Neuronal stem cell (in vitro differentiated cells): Measurements from ENCODE around the gene COL16A1.

Source experiments
- DNase-seq: peaks from one replicate; pipeline ENCODE4 v3.0.0-alpha.2; 2013; ENCODE audit warnings: low spot score
- H2AFZ ChIP-seq: one replicate; pipeline ENCODE4 v1.6.1; 2013; ENCODE audit warnings: mild to moderate bottlenecking, low read length, inconsistent platforms
- H2AK5ac ChIP-seq: 2 replicates; pipeline ENCODE4 v1.6.1; 2013; ENCODE audit warnings: low read depth, mild to moderate bottlenecking, inconsistent platforms, low read length, moderate library complexity, mixed read lengths
- H2BK120ac ChIP-seq: 2 replicates; pipeline ENCODE4 v1.6.1; 2013; ENCODE audit warnings: low read depth, mild to moderate bottlenecking, inconsistent platforms, low read length, moderate library complexity, mixed read lengths
- H2BK12ac ChIP-seq: one replicate; pipeline ENCODE4 v1.6.1; 2013; ENCODE audit warnings: low read length, inconsistent platforms
- H2BK15ac ChIP-seq: 2 replicates; pipeline ENCODE4 v1.6.1; 2013; ENCODE audit warnings: mild to moderate bottlenecking, low read length, inconsistent platforms, mixed read lengths
- H2BK5ac ChIP-seq: one replicate; pipeline ENCODE4 v1.6.1; 2013; ENCODE audit warnings: inconsistent platforms, mild to moderate bottlenecking, low read length, moderate library complexity
- H3K14ac ChIP-seq: one replicate; pipeline ENCODE4 v1.6.1; 2013; ENCODE audit warnings: low read length, inconsistent platforms
- H3K18ac ChIP-seq: 2 replicates; pipeline ENCODE4 v1.6.1; 2013; ENCODE audit warnings: low read length, inconsistent platforms
- H3K23ac ChIP-seq: 2 replicates; pipeline ENCODE4 v1.6.1; 2013; ENCODE audit warnings: low read depth, mild to moderate bottlenecking, mixed read lengths, low read length, inconsistent platforms; ENCODE audit not compliant: poor library complexity
- H3K27ac ChIP-seq: replicated peaks from 3 replicates; pipeline ENCODE4 v1.5.1; 2013; ENCODE audit warnings: low read length, inconsistent platforms
- H3K27me3 ChIP-seq, 3 experiments: 2 replicates each; pipeline ENCODE4 v1.6.1; 2013; ENCODE audit warnings: low read length in 3 of 3, mild to moderate bottlenecking in 2 of 3, inconsistent platforms in 1 of 3, low read depth in 1 of 3, mixed read lengths in 1 of 3, moderate library complexity in 1 of 3; ENCODE audit not compliant: control insufficient read depth in 3 of 3, insufficient read depth in 3 of 3
- H3K36me3 ChIP-seq, 2 donors: replicated peaks in 1 of 2; 2 replicates each; pipeline ENCODE4 v1.6.1; 2013; ENCODE audit warnings: low read length in 2 of 2; ENCODE audit not compliant: control insufficient read depth in 2 of 2, insufficient read depth in 2 of 2
- H3K4ac ChIP-seq: 2 replicates; pipeline ENCODE4 v1.6.1; 2013; ENCODE audit warnings: inconsistent platforms, mild to moderate bottlenecking, low read length, moderate library complexity
- H3K4me1 ChIP-seq, 2 donors: 1 replicate in 1 of 2; 2 replicates in 1 of 2; pipeline ENCODE4 v1.6.1; 2013; ENCODE audit warnings: low read length in 2 of 2, low read depth in 1 of 2; ENCODE audit not compliant: control insufficient read depth in 2 of 2, insufficient read depth in 1 of 2
- H3K4me2 ChIP-seq: one replicate; pipeline ENCODE4 v1.6.1; 2013; ENCODE audit warnings: mild to moderate bottlenecking, low read length, inconsistent platforms; ENCODE audit not compliant: insufficient read depth, poor library complexity, severe bottlenecking
- H3K4me3 ChIP-seq, 2 donors: 2 replicates each; pipeline ENCODE4 v1.5.1; 2013; ENCODE audit warnings: low read length in 2 of 2, mild to moderate bottlenecking in 2 of 2, inconsistent platforms in 1 of 2, moderate library complexity in 1 of 2
- H3K79me1 ChIP-seq: one replicate; pipeline ENCODE4 v1.6.1; 2013; ENCODE audit warnings: low read depth, mild to moderate bottlenecking, inconsistent platforms, low read length, moderate library complexity
- H3K9ac ChIP-seq: one replicate; pipeline ENCODE4 v1.6.1; 2013; ENCODE audit warnings: mild to moderate bottlenecking, low read depth, low read length, inconsistent platforms; ENCODE audit not compliant: poor library complexity
- H3K9me3 ChIP-seq, 2 donors: replicated peaks in 1 of 2; 2 replicates each; pipeline versions ENCODE3 to v1.6.1; 2013; ENCODE audit warnings: low read length in 2 of 2, mild to moderate bottlenecking in 2 of 2, inconsistent platforms in 1 of 2, low read depth in 1 of 2, mixed read lengths in 1 of 2, moderate library complexity in 1 of 2; ENCODE audit not compliant: control insufficient read depth in 2 of 2, insufficient read depth in 1 of 2
- H4K8ac ChIP-seq: one replicate; pipeline ENCODE4 v1.6.1; 2013; ENCODE audit warnings: low read depth, mild to moderate bottlenecking, inconsistent platforms, low read length, moderate library complexity
- H4K91ac ChIP-seq: one replicate; pipeline ENCODE4 v1.6.1; 2013; ENCODE audit warnings: low read length, low read depth, mild to moderate bottlenecking, inconsistent platforms; ENCODE audit not compliant: poor library complexity
- WGBS, 2 donors: extraction: QIAGEN DNeasy Blood & Tissue Kit; methylation state at CpG; one replicate each; pipeline ENCODE4 v1.1.7; 2013; ENCODE audit warnings: missing lambda C conversion rate in 2 of 2, mixed read lengths in 1 of 2; ENCODE audit not compliant: insufficient read length in 2 of 2, insufficient replicate concordance in 1 of 2; ENCODE audit errors: extremely low coverage in 2 of 2; 5-methylcytosine and 5-hydroxymethylcytosine counted together

COL16A1 gene

DNA sequence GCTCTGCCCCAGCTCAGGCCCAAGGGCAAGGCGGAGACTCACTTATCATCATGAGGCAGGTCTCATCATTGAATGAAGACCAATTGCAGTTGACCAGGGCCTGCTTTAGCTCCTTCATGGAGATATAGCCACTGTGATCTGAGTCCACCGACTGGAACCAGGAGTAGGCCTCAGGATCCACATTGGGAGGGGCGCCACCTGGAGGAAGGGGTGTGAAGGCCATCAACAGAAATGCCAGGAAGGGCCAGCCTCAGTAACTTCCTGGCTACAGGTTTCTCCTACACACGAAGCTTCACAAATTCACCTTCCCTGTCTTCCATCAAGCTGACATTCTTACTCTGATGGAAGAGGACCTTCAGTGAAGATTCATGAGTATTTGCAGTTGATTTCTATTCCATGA, 70.7 kb downstream of the COL16A1 start:
- Histone ChIP-seq H4K91ac (no peak overlapping the region), H3K79me1 (no peaks in the 10 kb centered on the region), H2AFZ (no peak overlapping the region), H3K27ac (no peak overlapping the region), H2BK120ac (no peak overlapping the region), H3K27me3 (no peaks in the 10 kb centered on the region), H2AK5ac (no peak overlapping the region), H3K14ac (no peak overlapping the region), H3K9me3 (no peaks in the 10 kb centered on the region), H3K4me1 (peaks cover 0 to 6% of the 10 kb centered on the region in 2 donors), H4K8ac (no peak overlapping the region), H3K36me3 (peaks cover 18 to 69% of the 10 kb centered on the region in 2 donors), H3K4ac (no peak overlapping the region), H3K4me2 (no peak overlapping the region), H3K9ac (no peak overlapping the region), H2BK5ac (no peak overlapping the region), H2BK12ac (no peak overlapping the region), H3K18ac (no peak overlapping the region), H2BK15ac (no peak overlapping the region), H3K4me3 (no peak overlapping the region), H3K23ac (no peak overlapping the region)
- no CpG with 5 or more reads among the region's 4 CpGs for WGBS, 2 donors
- DNase-seq, result no peak

DNA sequence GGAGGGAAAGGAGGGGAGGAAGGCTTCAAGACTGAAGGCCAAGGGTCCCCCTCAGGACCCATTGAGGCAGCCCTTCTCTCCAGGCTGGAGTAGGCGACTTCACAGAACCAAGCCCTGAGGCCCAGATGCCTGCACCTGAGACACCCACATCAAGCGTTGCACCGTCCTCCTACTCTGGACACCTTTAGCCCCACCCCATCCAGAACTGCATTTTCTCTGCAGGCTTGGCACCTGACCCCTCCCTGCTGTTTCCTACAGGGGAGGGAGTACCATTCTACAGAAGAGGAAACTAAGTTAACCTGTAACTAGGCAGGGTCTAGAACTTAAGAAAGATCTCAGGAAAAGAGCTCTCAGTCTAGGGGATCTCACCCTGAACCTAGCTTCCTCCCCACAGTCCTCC, 71.2 kb downstream of the COL16A1 start:
- Histone ChIP-seq H2BK12ac (no peak overlapping the region), H3K4ac (no peak overlapping the region), H4K8ac (no peak overlapping the region), H3K4me1 (peaks cover 0 to 7% of the 10 kb centered on the region in 2 donors), H2BK15ac (no peak overlapping the region), H2BK120ac (no peak overlapping the region), H3K9me3 (no peaks in the 10 kb centered on the region), H3K18ac (no peak overlapping the region), H3K4me2 (no peak overlapping the region), H3K9ac (no peak overlapping the region), H2BK5ac (no peak overlapping the region), H3K14ac (no peak overlapping the region), H3K79me1 (no peaks in the 10 kb centered on the region), H4K91ac (no peak overlapping the region), H3K23ac (no peak overlapping the region), H3K27ac (no peak overlapping the region), H2AFZ (no peak overlapping the region), H2AK5ac (no peak overlapping the region), H3K36me3 (peaks cover 18 to 73% of the 10 kb centered on the region in 2 donors), H3K4me3 (no peak overlapping the region), H3K27me3 (no peaks in the 10 kb centered on the region)
- no CpG with 5 or more reads among the region's 3 CpGs for WGBS, 2 donors
- DNase-seq, result no peak

GRCh38 chr1:31628931-31629556, 74.8 kb downstream of the COL16A1 start:
- no peak overlapping the region for H3K4me2 ChIP-seq
- no peak overlapping the region for H3K14ac ChIP-seq
- H4K8ac ChIP-seq, result no peak overlapping the region
- no CpG with 5 or more reads among the region's 6 CpGs for WGBS, 2 donors
- DNase-seq, result no peak
- no peak overlapping the region for H2BK15ac ChIP-seq
- H2AFZ ChIP-seq, result no peak overlapping the region
- H3K36me3 ChIP-seq, result peaks cover 19 to 60% of the 10 kb centered on the region in 2 donors
- no peak overlapping the region for H3K9ac ChIP-seq
- H2BK5ac ChIP-seq, result no peak overlapping the region
- H2BK120ac ChIP-seq, result no peak overlapping the region
- H3K4me1 ChIP-seq, result peaks cover 8 to 14% of the 10 kb centered on the region in 2 donors
- no peak overlapping the region for H3K23ac ChIP-seq
- no peaks in the 10 kb centered on the region for H3K79me1 ChIP-seq
- H2AK5ac ChIP-seq, result no peak overlapping the region
- no peaks in the 10 kb centered on the region for H3K27me3 ChIP-seq
- no peak overlapping the region for H2BK12ac ChIP-seq
- H3K9me3 ChIP-seq, result no peaks in the 10 kb centered on the region
- no peak overlapping the region for H3K4me3 ChIP-seq
- H3K4ac ChIP-seq, result no peak overlapping the region
- no peak overlapping the region for H4K91ac ChIP-seq
- no peak overlapping the region for H3K27ac ChIP-seq
- no peak overlapping the region for H3K18ac ChIP-seq

DNA sequence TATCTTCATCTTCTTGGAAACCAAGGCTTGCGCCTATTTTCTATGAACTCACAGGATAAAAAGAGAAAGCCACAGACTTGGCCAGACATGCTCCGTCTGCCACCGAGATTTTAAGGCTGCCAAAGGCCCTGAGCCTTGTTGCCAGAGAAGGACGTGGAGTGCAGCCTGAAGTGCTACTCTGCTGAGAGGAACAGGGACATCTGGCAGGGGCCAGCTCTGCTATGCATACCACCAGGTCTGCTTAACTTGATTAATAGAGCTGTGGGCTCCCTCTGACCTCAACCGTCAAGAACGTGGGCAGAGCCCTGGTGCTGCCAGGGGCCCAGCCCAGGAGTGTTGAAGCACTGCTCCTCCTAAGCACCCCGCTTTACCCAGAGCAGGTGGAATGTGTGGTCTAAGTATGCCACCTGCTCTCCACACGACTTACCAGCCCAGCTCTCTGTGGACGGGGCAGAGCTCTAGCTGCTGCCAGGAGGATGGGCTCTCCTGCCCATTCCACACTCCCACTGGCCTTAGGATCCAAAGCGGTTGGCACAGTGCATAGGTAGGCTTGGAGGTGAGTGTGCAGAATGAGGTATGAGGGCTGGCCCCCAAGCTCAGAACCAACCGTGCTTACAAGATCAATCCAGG, 75.8 kb downstream of the COL16A1 start:
- Histone ChIP-seq H3K27ac (no peak overlapping the region), H2BK120ac (no peak overlapping the region), H2BK5ac (no peak overlapping the region), H3K9me3 (no peaks in the 10 kb centered on the region), H3K79me1 (no peaks in the 10 kb centered on the region), H4K8ac (no peak overlapping the region), H3K4me3 (peak overlapping the region in 1 of 2 donors; percentile 7), H3K4ac (no peak overlapping the region), H3K36me3 (peaks cover 18 to 53% of the 10 kb centered on the region in 2 donors), H3K9ac (no peak overlapping the region), H3K18ac (no peak overlapping the region), H2BK12ac (no peak overlapping the region), H3K4me1 (peaks cover 8 to 14% of the 10 kb centered on the region in 2 donors), H3K27me3 (no peaks in the 10 kb centered on the region), H3K4me2 (no peak overlapping the region), H2BK15ac (no peak overlapping the region), H2AK5ac (no peak overlapping the region), H3K14ac (no peak overlapping the region), H4K91ac (no peak overlapping the region), H3K23ac (peak overlapping the region; percentile 52), H2AFZ (no peak overlapping the region)
- DNase-seq, result no peak
- no CpG with 5 or more reads among the region's 11 CpGs for WGBS, 2 donors
